Hepatocyte (in vitro differentiated cells): ENCODE results near the gene ARHGAP15. TPM values are rescaled to one million over a fixed set of nuclear protein-coding genes. Genes with fewer than 3 reads are reported as not detected.

ENCODE experiments used
- DNase-seq: peaks from one replicate; pipeline ENCODE4 v3.0.0-alpha.2; 2016; ENCODE audit warnings: low spot score
- H2AFZ ChIP-seq: fragments of 200-600 bp; sonication (generic); 2 replicates; pipeline ENCODE4 v1.6.0; 2016; ENCODE audit warnings: antibody characterized with exemption, mild to moderate bottlenecking
- H3K27ac ChIP-seq: fragments of 200-600 bp; sonication (generic); 2 replicates; pipeline ENCODE4 v1.5.1; 2016; ENCODE audit warnings: mild to moderate bottlenecking
- H3K27me3 ChIP-seq: fragments of 200-600 bp; sonication (generic); 2 replicates; pipeline ENCODE4 v1.6.1; 2016
- H3K36me3 ChIP-seq: fragments of 200-600 bp; sonication (generic); replicated peaks from 2 replicates; pipeline ENCODE4 v1.5.1; 2016; ENCODE audit warnings: low read depth; ENCODE audit not compliant: insufficient read depth
- H3K4me1 ChIP-seq: fragments of 200-600 bp; sonication (generic); 2 replicates; pipeline ENCODE4 v1.5.1; 2016; ENCODE audit warnings: mild to moderate bottlenecking, moderate library complexity; ENCODE audit not compliant: insufficient read depth
- H3K4me2 ChIP-seq: fragments of 200-600 bp; sonication (generic); 2 replicates; pipeline ENCODE4 v1.6.0; 2016
- H3K4me3 ChIP-seq: fragments of 200-600 bp; sonication (generic); 2 replicates; pipeline ENCODE4 v1.5.1; 2016; ENCODE audit warnings: mild to moderate bottlenecking
- H3K79me2 ChIP-seq: fragments of 200-600 bp; sonication (generic); 2 replicates; pipeline ENCODE4 v1.6.0; 2017; ENCODE audit warnings: mild to moderate bottlenecking
- H3K9me2 ChIP-seq: fragments of 200-600 bp; sonication (generic); replicated peaks from 2 replicates; pipeline ENCODE4 v1.6.0; 2017; ENCODE audit warnings: mild to moderate bottlenecking; ENCODE audit not compliant: insufficient read depth
- H3K9me3 ChIP-seq: fragments of 200-600 bp; sonication (generic); 2 replicates; pipeline ENCODE4 v1.5.1; 2016; ENCODE audit warnings: low read depth, mild to moderate bottlenecking
- H4K20me1 ChIP-seq: fragments of 200-600 bp; sonication (generic); 2 replicates; pipeline ENCODE4 v1.6.0; 2016; ENCODE audit warnings: mild to moderate bottlenecking; ENCODE audit not compliant: insufficient read depth, poor library complexity, severe bottlenecking
- CTCF ChIP-seq: fragments of 200-600 bp; sonication (generic); IDR thresholded peaks from 2 replicates; pipeline ENCODE4 v1.5.1; 2016; ENCODE audit warnings: antibody characterized with exemption, mild to moderate bottlenecking; ENCODE audit not compliant: poor library complexity
- EZH2 ChIP-seq: fragments of 200-600 bp; sonication (generic); IDR thresholded peaks from 2 replicates; pipeline ENCODE4 v1.6.1; 2016; ENCODE audit warnings: antibody characterized with exemption, mild to moderate bottlenecking, borderline replicate concordance
- EZH2phosphoT487 ChIP-seq: fragments of 200-600 bp; sonication (generic); IDR thresholded peaks from one replicate; pipeline ENCODE4 v1.6.1; 2018; ENCODE audit warnings: antibody characterized with exemption, mild to moderate bottlenecking, low read depth, moderate library complexity; ENCODE audit not compliant: unreplicated experiment, severe bottlenecking
- WGBS: methylation state at CpG from one replicate; pipeline ENCODE4 v1.1.6; 2016; ENCODE audit warnings: low lambda C conversion rate; ENCODE audit errors: missing lambda C conversion rate; 5-methylcytosine and 5-hydroxymethylcytosine counted together
- polyA plus RNA-seq: library from polyadenylated mRNA; unstranded; fragments of >200 nt; fragmentation: Nextera tagmentation; extraction: Ambion mirVana; gene quantifications from 2 replicates; pipeline ENCODE4 v1.2.1, GENCODE V29; 2016
- total RNA-seq: library from RNA; depleted of rRNA; stranded (reverse); fragments of >200 nt; gene quantifications from 2 replicates; pipeline ENCODE4 v1.2.3, GENCODE V29; 2014

Gene ARHGAP15
- total and polyA plus RNA-seq, 2 experiments from 2014 or later = 0.17 TPM; not detected in 1

GRCh38 chr2:143503280-143503679 lies 374.1 kb downstream of the ARHGAP15 start:
- Histone ChIP-seq H3K79me2 (no peaks in the 10 kb centered on the region), H4K20me1 (no peaks in the 10 kb centered on the region), H3K27me3 (no peaks in the 10 kb centered on the region), H2AFZ (no peak overlapping the region), H3K4me2 (no peak overlapping the region), H3K4me3 (no peak overlapping the region), H3K36me3 (no peaks in the 10 kb centered on the region), H3K27ac (no peak overlapping the region), H3K4me1 (no peaks in the 10 kb centered on the region), H3K9me2 (no peaks in the 10 kb centered on the region), H3K9me3 (no peaks in the 10 kb centered on the region)
- TF ChIP-seq CTCF = no peak
- no peak for TF ChIP-seq EZH2
- no peak for TF ChIP-seq EZH2phosphoT487
- 95% methylated on average over 2 of the region's 2 CpGs for WGBS
- DNase-seq = no peak

DNA sequence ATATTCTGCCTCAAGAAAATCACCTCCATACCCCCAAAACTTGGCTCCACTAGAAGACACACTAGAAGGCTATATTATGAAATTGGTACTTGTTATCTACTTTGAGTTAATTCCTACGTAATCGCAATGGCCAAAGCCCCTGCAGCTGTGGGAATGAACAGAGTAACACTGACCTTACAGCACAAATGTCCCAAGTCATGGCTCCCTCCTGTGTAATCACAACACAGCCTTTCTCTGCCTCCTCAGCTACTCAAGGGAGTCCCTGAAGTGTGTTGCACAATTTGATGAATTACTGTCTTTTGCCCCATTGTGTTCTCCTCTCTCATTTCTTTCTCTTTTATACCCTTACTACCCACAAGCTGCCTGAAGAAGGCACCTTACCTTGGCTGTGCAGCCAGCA lies 375.2 kb downstream of the ARHGAP15 start:
- no peaks in the 10 kb centered on the region for H3K79me2 ChIP-seq
- no peak for DNase-seq
- no peaks in the 10 kb centered on the region for H4K20me1 ChIP-seq
- no peaks in the 10 kb centered on the region for H3K27me3 ChIP-seq
- no peaks in the 10 kb centered on the region for H3K4me1 ChIP-seq
- H3K27ac ChIP-seq = no peak overlapping the region
- TF ChIP-seq EZH2 (no peak), EZH2phosphoT487 (no peak), CTCF (no peak)
- H2AFZ ChIP-seq = no peak overlapping the region
- no peaks in the 10 kb centered on the region for H3K36me3 ChIP-seq
- no peaks in the 10 kb centered on the region for H3K9me2 ChIP-seq
- WGBS = 89% methylated on average over 2 of the region's 2 CpGs
- no peak overlapping the region for H3K4me3 ChIP-seq
- no peak overlapping the region for H3K4me2 ChIP-seq
- H3K9me3 ChIP-seq = no peaks in the 10 kb centered on the region

DNA sequence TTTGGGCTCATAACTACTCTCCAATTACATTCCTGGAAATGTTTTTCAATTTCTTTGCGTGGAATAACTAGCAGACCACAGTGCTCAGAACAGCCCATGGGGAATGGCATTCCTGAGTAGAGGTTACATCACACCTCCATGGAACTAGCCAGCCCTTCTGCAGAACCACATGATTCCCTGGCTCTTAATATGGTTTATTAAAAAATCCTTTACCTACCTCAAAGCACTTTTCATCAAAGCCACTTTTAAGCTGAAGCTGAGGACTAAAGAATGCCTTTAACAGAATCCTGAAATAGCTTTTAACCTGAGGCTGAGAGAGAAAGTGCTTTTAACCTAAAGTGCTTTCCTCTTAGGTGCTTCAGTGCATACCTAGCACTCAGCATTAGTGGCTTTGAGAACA lies 376.3 kb downstream of the ARHGAP15 start:
- H3K4me3 ChIP-seq = no peak overlapping the region
- no peaks in the 10 kb centered on the region for H4K20me1 ChIP-seq
- H3K9me2 ChIP-seq = no peaks in the 10 kb centered on the region
- no peaks in the 10 kb centered on the region for H3K36me3 ChIP-seq
- H3K9me3 ChIP-seq = no peaks in the 10 kb centered on the region
- H3K4me2 ChIP-seq = no peak overlapping the region
- no peaks in the 10 kb centered on the region for H3K27me3 ChIP-seq
- no peak for TF ChIP-seq EZH2
- TF ChIP-seq EZH2phosphoT487 = no peak
- TF ChIP-seq CTCF = no peak
- H3K27ac ChIP-seq = no peak overlapping the region
- H2AFZ ChIP-seq = no peak overlapping the region
- no peaks in the 10 kb centered on the region for H3K4me1 ChIP-seq
- 54% methylated on average over 1 of the region's 1 CpG for WGBS
- no peaks in the 10 kb centered on the region for H3K79me2 ChIP-seq
- DNase-seq = no peak

DNA sequence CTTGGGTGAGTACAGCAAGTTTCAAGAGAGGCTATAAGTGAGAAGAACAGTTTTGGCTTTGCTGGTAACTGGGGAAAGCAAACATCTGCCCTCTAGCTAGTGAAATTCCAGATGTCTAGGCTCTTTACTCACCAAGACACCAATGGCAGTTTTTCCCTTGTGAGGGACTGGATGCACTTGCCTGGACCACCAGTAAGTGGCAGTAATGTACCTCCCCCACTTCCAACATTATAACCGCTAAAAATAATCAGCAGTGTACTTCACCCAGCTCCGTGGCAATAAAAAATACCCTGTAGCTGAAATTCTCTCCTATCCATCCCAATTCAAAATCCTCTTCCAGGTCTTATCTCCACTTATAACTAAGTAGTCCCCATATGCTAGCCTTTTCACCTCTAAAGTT lies 383.9 kb downstream of the ARHGAP15 start:
- TF ChIP-seq EZH2 = no peak
- TF ChIP-seq CTCF = peak; percentile 65
- Histone ChIP-seq H3K79me2 (no peaks in the 10 kb centered on the region), H3K9me3 (no peaks in the 10 kb centered on the region), H3K27me3 (no peaks in the 10 kb centered on the region), H3K4me2 (peak overlapping the region; percentile 26), H3K36me3 (no peaks in the 10 kb centered on the region), H3K4me3 (no peak overlapping the region), H3K27ac (no peak overlapping the region), H3K4me1 (no peaks in the 10 kb centered on the region), H3K9me2 (no peaks in the 10 kb centered on the region), H4K20me1 (no peaks in the 10 kb centered on the region), H2AFZ (peak overlapping the region; percentile 10)
- WGBS = 16% methylated on average over 2 of the region's 2 CpGs
- peak; percentile 60 for DNase-seq
